HK-2 (cell line): Measurements from ENCODE around the gene RAPH1.
"Not testable (repeated sequence)": the region's sequence is repeated elsewhere in the genome, so short reads cannot be mapped to it uniquely, and the experiment has no call there.

Experiments used
- DNase-seq: peaks from one replicate; pipeline ENCODE4 v3.0.0-alpha.2; 2018; ENCODE audit not compliant: unreplicated experiment

RAPH1 gene

DNA sequence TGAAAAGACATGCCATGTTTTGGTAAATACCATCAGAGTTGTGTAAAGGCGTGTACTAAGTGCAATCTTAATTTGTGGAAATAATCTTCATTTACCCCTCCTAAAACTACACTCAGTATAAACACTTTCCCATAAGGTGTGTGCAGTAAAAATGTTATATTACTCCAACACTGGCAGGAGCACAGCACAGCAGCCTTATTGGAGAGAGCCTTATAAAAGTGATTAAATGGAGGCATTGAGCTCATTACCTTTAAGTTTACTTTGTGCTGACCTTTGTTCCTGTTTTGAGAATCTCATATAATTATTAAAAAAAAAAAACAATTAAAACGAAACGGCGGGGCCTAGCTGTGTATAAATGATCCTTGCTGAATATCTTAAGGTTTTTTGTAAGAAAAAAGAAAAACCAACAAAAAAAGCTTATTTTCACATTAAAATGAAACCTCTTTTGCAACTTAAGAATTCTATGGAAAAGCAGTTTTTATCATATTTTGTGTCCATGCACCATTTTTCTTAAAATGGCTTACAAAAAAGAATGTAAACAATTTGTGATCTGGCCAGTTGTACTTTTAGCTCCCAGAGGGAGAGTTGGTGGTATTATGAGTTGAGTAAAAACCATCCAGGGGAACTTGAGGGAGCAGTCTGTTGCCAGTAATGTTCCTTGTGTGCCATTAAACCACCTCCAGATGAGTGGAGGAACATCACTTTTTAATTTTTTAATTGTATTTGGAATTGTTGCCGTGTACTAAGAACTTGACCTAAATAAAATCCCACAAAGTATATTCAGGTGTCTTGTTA, 103.5 kb downstream of the RAPH1 start:
- no peak for DNase-seq

DNA sequence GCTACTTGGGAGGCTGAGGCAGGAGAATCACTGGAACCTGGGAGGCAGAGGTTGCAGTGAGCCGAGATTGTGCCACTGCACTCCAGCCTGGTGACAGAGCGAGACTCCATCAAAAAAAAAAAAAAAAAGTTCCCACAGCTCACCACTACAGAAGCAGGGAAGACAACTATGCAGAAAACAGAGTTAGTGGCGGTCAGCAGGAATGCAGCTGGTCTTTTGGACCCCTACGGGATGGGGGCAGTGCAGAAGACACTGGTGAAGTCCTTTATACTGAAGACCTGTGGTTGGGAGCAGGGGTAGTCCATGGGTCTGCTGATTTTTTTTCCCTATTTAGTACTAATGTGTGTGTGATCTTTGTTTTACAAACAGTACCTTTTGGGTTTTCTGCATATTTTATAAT, 105.5 kb downstream of the RAPH1 start:
- not testable (repeated sequence) for DNase-seq

DNA sequence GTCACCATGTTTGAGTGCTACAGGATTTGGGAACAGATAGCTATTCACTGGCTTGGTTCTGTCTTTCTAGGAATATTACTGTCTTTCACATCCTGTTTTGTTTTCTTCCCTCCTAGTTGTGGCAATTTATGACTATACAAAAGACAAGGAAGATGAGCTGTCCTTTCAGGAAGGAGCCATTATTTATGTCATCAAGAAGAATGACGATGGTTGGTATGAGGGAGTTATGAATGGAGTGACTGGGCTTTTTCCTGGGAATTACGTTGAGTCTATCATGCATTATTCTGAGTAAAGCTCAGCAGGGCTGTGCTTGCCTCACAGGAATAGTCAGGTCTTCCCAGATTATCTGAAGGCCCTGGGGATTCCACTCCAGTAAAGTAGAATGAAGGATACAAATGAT, 108.0 kb downstream of the RAPH1 start:
- DNase-seq: no peak

DNA sequence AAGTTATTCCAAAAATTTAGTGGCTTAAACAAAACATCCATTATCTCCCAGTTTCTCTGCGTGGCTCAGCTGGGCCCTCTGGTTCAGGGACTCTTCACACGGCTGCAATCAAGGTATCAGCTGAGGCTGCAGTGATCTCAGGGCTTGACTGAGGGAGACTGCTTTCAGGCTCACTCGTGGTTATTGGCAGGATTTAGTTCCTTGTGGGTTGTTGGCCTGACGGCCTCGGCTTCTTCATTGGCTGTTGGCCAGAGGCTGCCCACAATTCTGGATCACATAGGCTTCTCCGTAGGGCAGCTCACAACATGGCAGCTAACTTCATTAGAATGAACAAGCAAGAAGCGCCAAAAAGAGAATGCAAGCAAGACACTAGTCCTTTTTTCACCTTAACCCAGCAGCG, 116.8 kb downstream of the RAPH1 start:
- no peak for DNase-seq

DNA sequence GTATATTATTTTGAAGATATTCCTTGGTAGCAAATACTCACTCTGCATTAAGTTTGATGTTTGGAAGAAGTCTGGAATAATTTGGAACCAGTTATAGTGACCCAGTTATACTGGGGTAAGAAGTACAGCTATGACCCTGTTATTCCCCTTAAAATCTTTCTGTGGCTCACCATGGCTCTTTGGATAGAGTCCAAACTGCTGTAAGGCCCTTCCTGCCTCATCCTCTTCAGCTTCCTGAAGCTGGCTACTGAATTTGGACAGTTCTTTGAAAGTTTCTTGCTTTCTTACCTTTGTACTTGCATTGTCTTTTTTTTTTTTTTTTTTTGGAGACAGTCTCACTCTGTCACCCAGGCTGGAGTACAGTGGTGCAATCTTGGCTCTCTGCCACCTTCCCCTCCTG, 121.3 kb downstream of the RAPH1 start:
- no peak for DNase-seq

DNA sequence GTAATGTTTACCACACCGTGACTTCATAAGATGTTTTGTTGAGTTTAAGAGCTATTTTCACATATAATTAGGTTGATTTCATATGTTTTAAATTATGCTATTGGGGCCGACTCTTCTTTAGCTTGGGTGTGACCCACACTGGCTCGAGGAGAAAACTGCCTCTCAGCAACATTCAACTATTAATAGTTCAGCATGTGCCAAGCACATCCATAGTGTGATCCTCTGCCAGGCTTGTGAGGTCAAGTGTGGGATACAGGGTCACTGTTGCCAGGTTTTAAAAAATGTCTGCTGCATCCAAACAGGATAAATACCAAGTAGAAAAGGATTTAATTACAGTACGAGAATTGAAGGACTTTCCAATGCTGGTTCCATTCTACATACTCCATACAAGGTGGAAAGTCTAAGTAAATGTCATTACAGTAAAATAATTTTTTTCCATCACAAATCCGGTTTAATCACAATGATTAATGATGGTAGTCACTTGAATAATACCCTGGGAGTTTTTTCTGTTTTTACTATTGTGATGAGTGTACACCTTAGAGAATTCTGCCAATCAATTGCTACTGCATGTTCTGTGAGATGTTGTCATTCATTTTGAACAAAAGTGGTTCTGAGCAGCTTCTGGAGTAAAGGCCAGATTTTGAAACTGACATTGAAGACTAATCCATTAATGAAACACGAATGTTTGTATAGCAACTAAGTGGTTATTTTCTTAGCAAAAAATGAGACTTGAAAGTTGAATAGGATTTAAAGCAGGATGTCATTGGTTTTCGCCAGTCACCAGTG, 122.4 kb downstream of the RAPH1 start:
- DNase-seq: no peak

DNA sequence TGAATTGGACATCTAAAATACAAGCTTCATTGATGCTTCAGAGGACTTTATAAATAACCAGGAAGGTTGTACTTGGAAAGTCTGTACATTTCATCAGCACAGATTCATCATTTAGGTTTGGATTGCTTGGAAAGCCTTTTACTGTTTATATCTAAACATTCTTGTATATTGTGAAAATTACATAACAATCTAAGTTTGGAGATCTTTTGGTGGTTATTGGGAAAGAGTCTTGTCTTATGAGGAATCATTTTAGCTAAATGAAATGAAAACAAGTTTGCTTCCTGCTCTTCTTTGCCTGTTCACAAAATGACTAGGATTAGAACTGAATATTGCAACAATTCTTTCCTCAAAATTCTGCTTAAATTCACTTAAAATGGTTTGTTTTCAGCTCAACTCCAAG, 127.6 kb downstream of the RAPH1 start:
- DNase-seq: no peak

DNA sequence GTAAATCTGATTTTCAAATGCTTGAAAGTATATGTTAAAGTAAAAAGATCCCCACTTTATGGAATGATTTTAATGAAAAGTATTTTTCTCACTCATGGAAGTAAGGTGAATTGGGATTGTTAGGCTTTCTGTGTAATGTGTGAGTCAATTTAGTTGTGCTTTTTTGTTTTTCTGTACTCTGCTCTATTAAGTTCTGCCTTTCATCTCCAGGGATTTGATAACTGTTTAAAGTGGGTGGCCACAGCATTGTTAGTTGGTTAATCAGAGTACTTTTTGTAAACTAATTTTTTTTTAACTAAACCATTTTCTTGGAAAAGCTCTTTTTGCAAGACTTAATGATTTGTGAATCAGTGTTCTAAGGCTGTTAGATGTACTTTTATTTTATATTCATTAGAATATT, 130.1 kb downstream of the RAPH1 start:
- no peak for DNase-seq

DNA sequence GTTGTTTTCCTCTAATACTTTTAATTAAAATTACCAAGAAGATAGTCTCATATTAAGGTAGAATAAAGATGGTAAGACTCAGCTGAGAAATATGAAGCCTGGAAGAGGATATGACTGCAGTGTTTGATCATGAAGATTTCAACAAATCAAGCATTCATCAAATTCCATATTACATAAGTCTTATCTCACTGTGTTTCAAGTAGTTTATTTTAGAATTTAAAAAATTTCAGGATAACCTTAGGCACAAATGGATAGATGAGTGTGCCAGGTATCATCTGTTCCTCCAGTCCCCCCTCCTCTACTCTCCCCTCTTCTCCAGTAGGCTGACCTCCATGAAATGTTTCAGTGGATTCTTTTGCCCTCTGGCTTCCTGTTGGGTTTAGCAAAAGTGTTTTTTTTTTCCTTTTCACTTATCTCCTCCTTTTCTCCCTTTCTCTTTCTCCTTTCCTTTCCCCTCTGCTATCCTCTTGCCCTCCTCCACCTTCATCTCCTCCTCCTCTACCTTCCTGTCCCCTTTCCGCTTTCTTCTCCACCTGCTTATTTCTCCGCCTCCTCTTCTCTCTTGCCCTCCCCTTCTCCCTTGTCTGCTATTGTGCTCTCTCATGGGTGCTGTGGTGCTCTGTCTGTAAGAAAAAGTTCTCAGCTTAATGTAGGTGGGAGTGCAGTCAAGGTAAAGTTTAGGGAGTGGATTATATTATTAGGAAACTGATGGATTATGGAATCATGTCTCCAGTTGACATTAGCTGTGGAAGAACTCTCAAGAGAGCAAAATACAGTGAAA, 134.1 kb downstream of the RAPH1 start:
- DNase-seq: no peak

DNA sequence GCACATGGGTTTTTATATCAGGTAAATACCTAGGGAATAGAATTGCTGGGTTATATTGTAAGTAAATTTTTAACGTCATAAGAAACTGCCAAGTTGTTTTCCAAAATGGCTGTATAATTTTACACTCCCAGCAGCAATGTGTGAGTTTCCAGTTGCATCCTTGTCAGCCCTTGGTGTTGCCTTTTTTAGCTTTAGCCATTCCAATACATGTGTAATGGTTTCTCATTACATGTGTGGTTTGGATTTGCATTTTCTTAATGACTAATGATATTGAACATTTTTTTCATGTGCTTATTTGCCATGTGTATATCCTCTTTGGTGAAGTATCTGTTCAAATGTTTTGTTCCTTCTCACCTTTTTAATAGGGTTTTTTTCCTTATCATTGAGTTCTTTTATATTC, 136.1 kb downstream of the RAPH1 start:
- DNase-seq: no peak

DNA sequence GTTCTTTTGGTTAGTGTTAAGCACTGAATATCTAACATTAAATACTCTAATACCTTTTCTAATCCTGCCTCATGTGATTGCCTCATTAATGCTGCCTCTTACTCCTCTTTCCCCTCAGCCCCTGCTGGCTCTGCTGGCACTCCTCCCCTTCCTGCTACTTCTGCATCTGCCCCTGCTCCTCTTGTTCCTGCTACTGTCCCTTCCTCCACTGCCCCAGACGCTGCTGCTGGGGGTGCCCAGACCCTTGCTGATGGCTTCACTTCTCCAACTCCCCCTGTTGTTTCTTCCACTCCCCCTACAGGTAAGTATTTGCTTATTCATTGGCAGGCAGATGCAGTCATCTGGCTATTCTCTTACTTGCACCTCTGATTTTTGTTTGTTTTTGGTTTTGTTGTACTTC, 138.4 kb downstream of the RAPH1 start:
- DNase-seq: no peak

DNA sequence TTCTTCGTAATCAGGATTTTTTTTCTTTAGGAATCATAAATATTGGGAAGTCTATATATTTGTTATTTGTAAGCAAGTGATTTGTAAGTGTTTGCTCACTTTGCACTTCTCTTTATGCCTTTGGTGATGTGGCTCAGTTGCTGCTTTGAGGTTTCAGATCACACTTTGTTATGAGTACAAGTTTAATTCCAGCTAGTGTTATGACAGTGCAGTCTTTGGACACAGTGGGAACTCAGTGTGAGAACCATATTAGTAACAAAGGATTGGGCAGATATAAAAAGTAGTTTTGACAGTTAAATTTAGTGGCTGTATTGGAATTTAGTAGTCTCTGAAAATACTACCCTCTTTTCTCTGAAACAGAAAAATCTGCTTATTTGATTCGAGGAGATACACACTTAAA, 139.2 kb downstream of the RAPH1 start:
- no peak for DNase-seq

DNA sequence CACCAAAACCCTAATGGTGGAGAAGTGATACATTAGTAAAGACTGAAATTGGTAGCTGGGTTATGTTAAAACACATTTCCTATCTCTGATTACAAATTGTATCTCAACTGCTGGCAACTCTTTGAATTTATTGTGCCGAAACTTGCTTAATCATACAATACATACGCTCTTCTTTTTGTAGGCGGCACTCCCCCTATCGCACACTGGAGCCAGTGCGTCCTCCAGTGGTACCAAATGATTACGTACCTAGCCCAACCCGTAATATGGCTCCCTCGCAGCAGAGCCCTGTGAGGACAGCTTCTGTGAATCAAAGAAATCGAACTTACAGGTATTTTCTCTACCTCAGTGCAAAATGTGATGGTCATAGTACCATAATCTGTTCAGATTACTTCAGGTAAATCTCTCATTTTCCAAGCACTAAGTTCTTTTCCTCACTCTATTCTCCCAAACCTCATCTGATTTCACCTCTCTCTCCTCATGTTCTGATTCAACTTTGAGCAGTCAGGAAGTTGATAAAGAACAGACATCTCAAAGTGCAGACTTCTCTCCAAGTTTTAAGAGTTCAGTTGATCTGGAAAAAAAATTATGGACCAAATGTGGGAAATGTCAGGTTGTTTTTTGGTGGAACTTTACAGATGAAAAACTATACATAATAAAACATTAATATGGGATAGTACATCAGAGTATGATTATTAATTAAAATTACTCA, 140.4 kb downstream of the RAPH1 start:
- DNase-seq: no peak

DNA sequence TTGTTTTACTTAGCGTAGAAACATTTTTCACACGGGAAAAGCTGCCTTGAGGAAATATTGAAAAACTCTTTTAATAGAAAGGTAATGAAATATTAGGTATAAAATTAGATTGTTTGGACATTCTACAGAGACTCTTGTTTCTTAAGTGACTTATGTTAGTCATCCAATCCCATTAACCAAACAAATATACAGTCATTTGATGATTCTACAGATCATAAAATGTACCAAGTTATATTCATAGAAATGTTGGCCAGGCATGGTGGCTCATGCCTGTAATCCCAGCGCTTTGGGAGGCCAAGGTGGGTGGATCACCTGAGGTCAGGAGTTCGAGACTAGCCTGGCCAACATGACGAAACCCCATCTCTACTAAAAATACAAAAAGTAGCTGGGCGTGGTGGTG, 146.9 kb downstream of the RAPH1 start:
- DNase-seq: not testable (repeated sequence)

DNA sequence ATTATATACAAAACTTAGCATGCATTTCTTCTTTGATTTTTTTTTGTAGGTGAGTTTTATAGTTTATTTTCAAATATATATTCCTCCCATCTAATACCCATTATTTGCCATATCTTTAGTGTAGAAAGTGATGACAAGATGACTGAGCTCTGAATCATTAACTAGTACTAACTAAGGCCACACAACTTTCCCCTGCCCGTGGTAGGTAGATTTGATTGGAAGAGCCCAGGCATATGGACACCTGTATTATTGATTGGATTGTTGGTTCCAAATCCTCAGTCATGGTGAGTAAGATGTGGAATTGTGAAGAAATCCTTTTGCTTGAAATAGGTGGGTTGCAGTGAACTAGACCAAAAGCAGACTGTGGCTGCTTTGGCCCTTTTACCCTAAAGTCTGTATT, 152.1 kb downstream of the RAPH1 start:
- DNase-seq: no peak

DNA sequence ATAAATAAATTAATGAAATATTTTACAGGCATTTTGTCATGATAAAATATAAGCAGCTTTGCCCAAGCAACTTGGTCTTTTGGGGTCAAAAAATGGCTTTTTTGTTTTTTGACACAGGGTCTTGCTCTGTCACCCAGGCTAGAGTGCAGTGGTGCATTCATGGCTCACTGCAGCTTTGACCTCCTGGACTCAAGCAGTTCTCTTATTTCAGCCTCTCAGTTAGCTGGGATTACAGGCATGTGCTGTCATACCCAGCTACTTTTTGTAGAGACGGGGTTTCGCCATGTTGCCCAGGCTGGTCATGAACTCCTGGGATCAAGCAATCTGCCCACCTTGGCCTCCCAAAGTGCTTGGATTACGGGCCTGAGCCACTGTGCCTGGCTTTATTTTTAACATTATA, 155.9 kb downstream of the RAPH1 start:
- no peak for DNase-seq

DNA sequence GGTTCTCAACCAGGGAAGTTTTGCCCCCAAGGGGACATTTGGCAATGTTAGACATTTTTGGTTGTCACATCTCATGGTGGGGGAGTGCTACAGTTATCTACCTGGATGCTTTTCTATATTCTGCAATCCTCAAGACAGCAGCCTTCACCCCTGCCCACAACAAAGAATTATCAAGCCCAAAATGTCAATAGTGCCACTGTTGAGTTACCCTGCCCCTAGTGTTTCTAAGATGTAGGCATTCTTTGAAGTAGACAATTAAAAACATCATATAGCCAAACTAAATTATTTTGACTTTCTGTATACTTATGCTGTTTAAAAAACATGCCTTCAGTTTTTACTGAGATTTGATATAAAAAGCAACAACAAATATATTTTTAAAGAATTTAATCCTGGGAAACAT, 158.9 kb downstream of the RAPH1 start:
- DNase-seq: no peak

DNA sequence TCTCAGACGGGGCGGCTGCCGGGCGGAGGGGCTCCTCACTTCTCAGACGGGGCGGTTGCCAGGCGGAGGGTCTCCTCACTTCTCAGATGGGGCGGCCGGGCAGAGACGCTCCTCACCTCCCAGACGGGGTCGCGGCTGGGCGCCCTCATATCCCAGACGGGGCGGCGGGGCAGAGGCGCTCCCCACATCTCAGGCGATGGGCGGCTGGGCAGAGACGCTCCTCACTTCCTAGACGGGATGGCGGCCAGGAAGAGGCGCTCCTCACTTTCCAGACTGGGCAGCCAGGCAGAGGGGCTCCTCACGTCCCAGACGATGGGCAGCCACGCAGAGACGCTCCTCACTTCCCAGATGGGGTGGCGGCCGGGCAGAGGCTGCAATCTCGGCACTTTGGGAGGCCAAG, 162.4 kb downstream of the RAPH1 start:
- not testable (repeated sequence) for DNase-seq

DNA sequence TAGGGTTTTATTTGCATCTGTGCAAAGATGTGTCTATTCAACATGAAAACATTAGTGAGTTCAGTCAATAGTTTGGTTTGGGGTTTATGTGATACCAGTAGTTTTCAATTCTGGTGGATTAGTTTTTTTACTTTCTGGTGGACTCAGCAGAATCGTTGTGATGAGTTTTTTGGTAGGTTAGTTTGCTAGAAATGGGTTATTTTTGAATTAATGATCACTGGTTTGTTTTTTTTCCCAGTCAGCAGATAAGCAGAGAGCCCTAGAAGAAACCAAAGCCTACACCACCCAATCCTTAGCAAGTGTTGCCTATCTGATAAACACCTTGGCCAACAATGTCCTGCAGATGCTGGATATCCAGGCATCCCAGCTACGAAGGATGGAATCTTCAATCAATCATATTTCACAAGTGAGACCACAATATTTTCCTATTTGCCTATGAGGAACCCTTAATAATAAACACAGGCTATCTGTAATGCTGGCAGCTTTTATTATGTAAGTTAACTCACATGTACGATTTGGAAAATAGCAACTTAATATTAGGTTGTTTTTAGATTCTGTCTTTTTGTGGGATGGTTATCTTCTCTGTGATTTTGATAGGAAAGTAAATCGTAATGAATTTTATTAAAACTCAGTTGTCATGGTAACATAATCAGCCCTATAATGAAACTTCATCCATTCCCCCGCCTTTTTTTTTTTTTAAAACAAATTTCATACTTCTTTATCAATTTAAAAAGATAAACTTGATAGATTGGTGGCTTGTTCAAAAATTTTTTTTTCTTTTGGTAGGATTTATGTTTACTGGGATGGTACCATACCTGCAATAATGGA, 168.2 kb downstream of the RAPH1 start:
- no peak for DNase-seq

DNA sequence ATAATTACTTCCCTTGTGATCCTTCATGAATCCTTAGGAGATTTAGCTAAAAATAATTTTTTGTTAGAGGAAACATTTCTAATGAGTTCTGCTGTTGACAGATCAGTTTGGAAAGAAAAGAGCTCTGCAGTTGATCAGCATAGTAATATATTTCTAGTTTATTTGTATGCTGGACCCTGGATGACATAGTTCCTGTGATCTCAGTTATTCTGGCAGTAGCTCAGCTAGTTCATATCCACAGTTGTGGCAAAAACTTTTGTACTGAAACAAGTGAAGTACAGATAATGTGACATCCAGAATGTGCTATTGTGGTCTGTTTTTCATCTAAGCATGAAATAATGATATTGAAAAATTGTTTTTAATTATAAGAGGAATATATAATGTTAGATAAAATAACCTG, 173.2 kb downstream of the RAPH1 start:
- DNase-seq: no peak

DNA sequence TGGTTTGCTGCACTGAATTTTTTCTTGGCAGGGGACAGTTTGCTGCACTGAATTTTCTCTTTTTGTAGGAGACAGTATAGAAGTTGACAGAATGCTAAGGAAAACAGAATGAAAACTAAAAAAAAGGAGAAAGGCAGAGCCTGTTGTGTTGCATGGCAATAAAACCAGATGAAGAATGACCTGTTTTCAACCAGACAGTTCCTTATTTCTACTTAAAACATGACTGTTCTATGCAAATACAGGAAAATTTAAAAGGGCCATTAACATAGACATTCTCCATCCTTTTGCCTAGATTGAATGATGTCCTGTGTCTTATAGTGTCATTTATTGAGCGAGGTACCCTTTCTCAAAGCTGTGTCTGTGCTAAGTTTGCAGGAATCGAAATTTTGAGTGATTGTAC, 173.6 kb downstream of the RAPH1 start:
- no peak for DNase-seq
